Activated naive CD8-positive, alpha-beta T cell treated with anti-CD3 and anti-CD28 coated beads, Interleukin-2, amount 50 U/mL, for 16 hours (primary cell): ENCODE results near the gene OXGR1.

Experiments used
- DNase-seq: peaks from one replicate; pipeline ENCODE4 v3.0.0-alpha.2; 2020; ENCODE audit warnings: low read depth, low spot score

Gene OXGR1

DNA sequence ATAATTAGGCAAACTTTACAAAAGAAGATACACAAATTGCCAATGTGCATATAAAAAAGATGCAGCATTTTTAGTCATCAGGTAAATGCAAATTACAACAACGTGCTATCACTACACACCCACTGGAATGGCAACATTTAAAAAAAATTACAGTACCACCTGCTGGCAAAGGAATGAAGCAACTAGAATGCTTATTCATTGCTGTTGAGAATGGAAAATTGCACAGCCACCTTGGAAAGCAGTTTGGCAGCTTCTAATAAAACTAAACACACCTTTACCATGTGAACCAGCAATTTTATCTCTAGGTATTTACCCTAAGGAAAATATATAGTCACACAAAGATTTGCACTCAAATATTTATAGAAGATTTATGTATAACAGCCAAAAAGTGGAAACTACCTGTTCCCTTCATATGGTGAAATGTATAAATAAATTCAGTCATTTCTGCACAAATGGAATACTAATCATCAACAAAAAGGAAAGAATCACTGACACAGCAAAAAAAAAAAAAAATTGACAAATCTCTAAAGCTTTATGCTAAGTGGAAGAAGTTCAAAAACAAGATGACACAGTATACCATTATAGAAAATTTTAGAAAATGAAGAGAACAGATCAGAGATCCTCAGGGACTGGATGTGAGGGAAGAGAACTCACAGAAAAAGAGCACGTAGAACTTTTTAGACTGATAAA, 30.3 kb downstream of the OXGR1 start:
- no peak for DNase-seq

DNA sequence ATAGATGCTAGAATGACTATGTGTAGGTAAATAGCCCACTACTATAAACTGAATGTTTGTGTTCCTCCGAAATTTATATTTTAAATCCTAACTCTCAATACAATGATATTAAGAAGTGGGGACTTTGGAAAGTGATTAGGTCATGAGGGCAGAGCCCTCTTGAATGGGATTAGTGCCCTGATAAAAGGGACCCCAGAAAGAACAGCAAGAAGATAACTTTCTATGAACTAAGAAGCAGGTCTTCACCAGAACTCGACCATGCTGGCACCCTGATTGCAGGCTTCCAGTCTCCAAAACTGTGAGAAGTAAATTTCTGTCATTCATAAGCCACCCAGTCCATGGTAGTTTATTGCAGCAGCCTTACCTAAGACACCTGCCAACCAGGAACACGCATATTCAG, 33.9 kb downstream of the OXGR1 start:
- no peak for DNase-seq

DNA sequence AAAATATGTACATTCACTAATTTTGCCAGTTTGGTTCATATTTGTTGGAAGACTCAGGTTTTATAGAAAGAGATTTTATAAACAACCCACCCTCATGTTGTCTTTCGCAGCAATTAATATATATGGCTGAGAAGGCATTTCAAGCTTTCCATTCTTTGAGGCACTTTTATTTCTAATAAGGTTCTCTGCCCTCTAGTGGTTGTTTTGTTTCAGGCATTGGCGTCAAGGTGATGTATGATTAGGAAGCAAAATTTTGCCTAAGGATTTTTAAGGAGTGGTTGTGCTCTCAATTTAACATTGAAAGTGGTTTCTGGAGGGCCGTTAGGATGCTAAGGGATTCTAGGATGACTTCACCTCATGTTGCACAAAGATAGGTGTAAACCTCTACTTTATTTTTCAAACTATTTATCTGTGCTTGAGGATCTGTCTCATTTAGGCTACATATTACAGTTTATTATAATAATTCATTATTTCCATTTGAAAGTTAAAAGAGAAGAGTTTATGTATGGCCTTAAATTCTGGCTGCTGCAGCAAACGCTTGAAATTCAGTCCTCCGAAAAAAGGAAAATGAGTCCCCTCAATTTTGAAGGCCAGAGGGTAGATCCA, 35.9 kb downstream of the OXGR1 start:
- no peak for DNase-seq

DNA sequence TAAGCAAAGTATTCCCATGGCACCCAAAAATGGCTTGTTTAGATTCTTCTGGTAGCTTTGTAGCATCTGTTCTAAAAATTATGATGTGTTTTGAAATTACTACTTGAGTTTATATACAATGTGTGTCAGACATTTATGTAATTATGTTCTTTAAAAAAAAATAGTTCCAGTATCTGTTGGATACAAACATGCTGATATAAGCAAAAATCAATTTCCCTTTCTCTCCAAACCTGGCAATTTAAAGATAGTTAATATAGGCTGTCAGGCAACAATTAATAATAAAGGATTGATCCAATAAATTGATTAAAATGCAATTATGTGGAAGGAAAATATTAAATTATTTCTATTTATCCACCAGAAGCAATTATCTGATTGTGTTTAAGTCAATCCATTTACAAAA, 41.7 kb downstream of the OXGR1 start:
- DNase-seq: no peak

DNA sequence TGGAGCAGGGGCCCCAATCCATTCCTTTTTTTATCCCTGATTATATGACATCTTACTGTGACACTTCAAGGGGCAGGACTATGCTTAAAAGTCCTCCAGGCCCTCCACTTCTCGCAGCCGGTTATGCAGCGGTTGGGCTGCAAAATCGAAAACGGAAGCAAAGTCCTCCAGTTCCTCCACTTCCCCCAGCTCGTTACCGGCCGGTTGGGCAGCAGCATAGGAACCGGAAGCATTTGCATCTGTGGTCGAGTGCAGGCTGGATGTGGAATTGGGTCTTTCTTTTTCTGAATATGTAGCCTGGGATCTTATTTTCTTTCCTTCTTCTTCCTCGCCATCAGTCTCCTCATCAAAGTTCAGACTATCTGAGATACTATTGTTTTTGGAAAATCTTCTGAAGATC, 46.1 kb downstream of the OXGR1 start:
- DNase-seq: no peak

DNA sequence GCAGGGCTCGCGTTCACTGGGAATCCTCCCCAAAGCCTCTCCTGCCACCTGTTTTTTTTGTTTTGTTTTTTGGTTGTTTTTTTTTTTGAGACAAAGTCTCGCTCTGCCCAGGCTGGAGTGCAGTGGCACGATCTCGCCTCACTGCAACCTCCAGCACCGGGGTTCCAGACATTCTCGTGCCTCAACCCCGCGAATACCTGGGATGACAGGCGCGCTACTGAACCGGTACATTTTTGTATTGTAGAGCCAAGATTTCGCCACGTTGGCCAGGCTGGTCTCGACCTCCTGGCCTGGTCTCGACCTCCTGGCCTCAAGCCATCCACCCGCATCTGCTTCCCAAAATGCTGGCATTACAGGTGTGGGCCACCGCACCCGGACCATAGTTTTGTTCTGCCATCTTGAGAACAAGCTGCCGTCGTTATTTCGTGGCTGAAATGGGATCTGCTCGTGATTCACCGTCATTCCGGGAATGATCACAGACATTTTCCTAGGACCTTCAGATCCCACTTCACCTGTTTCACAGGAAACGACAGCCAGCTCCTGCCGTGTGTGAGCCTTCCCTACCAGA, 46.8 kb downstream of the OXGR1 start:
- DNase-seq: no peak

DNA sequence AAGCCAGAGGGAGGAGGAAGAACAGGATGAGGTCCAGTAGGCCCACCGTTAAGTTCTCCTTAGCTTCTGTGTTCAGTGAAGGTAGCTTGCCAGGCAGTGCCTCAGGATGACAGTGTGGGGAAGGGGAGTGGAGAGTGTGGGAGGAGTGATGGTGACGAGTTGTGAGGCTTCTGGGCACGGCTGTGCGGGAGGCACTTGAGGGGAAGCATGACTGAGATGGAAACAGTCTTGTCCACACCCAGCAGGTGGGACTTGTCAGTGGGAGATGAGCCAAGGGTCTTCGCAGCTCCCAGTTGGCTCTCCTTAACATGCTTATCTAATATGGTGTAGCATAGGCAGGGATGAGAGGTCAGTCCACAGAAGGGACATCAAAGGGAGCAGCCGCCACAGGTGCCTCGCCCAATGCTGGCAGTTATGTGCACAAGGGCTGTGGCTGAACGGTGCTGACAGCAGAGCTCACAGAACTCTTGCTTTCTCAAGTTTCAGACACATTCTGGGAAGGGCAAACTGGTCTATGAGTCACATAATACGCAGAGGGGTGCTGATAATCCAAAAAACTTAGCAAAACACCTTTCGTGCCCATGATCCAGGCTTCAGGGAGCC, 47.5 kb downstream of the OXGR1 start:
- no peak for DNase-seq

DNA sequence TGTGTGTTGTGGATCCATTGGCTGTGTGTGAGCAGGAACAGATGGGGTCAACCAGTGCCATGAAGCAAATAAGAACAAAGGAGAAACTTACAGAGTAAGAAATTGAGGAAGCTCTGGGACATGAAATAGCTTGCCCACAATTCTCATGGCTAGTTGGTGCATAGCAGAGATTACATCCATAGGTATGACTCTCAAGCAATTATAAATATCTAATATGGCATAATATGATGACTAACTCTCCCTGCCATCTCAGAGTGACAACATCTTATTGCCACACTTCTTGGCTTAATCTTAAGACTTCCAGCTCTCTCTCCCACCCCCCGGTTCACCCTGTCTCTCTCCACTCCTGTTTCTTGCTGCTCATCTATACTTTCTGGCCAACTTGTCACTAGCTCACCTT, 53.3 kb downstream of the OXGR1 start:
- no peak for DNase-seq

DNA sequence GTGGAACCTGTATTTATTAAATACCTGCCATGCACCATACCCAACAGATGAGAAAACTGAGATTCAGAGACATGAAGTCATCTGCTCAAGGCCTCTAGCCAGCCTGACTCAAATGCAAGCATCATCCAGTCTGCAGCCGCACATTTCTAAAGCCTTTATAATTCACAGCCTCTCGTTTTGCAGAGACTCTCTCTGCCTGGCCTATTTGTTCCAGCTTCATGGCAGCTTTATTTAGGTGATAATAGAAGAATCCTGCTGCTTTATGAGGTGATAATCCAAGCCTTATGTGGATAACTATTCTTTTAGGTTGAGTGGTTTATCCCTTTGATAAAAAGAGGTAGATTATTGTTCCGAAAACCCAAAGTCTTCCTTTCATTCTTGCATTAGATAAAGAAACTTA, 58.4 kb downstream of the OXGR1 start:
- no peak for DNase-seq
